Measurements from ENCODE around the gene ERC2.

DNA sequence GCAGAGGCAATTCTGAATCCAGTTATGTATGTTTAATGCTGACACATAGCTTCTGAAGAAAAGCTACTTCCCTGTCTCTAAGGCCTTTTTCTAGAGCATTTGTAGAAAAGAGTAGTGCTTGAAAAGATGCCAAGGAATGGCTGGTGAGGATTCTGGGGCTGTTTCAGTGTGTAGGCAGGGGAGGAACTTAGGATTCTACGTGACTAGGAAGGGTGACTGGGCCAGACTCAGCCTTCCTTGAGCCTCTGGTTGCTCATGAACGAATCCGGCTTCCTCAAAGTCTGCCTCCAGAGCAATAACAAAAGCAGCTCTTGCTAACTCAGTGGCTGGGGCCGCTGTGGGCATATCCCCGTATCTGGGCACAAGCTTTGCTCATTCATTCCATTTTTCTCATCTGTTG lies 876.4 kb downstream of the ERC2 start:
- no peak for TF ChIP-seq POLR2AphosphoS5 (IDR thresholded peaks at IDR 0.05)
- no peak for TF ChIP-seq CTCF (IDR thresholded peaks at IDR 0.05)
